HG02938 (cell line): ENCODE data around the gene SHBG.
"Not testable (repeated sequence)": the region's sequence is repeated elsewhere in the genome, so short reads cannot be mapped to it uniquely, and the experiment has no call there.

Experiments used
- ATAC-seq: cut with Tn5 transposase; IDR thresholded peaks from one replicate; pipeline ENCODE4 v1.9.1; 2021; ENCODE audit warnings: mild to moderate bottlenecking, moderate library complexity; ENCODE audit not compliant: unreplicated experiment

SHBG gene

DNA sequence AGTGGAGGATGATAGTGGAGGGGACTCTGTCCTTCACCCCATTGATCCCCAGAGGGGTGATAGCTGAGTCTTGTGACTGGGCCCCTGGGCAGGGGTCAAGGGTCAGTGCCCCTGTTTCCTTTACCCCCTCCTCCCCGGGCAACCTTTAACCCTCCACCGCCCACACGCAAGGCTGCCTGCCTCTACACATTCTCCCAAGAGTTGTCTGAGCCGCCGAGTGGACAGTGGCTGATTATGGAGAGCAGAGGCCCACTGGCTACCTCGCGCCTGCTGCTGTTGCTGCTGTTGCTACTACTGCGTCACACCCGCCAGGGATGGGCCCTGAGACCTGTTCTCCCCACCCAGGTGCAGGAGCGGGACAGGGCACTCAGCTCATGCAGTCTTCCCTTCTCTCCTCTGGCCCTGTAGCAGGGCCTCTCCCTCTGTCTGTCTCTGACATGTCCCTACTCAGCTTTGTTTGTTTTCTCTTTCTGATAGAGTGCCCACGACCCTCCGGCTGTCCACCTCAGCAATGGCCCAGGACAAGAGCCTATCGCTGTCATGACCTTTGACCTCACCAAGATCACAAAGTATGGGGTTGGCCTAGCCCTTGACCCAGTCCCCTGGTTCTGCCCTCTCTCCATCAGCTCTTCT, at the start of gene SHBG:
SHBG (plus strand) TSS at position 197 of the 633 bp plus-strand sequence; CDS start at position 235, 38 bp downstream.
- no peak for ATAC-seq

DNA sequence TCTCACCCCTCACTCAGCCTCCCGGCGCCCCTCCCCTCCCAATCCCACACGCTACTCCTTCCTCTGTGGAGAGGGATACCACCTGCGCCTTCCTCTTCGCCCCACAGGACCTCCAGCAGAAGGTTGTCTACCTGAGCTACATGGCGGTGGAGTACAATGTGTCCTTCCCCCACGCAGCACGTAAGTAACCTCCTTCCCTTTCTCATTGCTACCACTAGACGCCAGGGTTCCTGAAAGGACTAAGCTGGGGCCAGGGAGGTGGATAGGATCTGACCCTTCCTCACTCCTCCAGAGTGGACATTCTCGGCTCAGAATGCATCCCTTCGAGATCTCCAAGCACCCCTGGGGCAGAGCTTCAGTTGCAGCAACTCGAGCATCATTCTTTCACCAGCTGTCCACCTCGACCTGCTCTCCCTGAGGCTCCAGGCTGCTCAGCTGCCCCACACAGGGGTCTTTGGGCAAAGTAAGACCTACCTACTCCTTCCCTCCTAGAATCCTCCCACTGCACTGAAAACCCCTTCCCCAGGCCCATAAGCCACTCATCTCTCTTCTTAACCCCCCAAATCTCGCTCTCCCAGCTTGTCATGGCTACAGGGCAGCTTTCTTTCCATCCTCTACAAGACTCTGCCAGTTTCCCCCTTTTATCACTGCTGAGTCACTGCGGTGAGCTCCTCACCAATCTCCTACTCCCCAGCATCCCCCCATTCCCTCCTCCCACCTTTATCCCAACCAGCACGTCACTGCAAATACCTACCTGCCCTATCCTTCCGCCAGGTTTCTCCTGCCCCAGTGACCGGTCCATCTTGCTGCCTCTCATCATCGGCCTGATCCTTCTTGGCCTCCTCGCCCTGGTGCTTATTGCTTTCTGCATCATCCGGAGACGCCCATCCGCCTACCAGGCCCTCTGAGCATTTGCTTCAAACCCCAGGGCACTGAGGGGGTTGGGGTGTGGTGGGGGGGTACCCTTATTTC, 49.0 kb upstream of the SHBG start:
- ATAC-seq: no peak

GRCh38 chr17:7582396-7583252, 47.3 kb upstream of the SHBG start:
- no peak for ATAC-seq

GRCh38 chr17:7583253-7584109, 46.5 kb upstream of the SHBG start, which contains the start of gene MPDU1:
Gene MPDU1 (plus strand): TSS chr17:7583852. CDS start chr17:7583863, 11 bp downstream.
- peak; percentile 58 for ATAC-seq

- ATAC-seq: no peak
Observed at GRCh38 chr17:7586673-7587419, 43.1 kb upstream of the SHBG start.

- ATAC-seq: no peak
Observed at GRCh38 chr17:7587420-7588151, 42.3 kb upstream of the SHBG start.

DNA sequence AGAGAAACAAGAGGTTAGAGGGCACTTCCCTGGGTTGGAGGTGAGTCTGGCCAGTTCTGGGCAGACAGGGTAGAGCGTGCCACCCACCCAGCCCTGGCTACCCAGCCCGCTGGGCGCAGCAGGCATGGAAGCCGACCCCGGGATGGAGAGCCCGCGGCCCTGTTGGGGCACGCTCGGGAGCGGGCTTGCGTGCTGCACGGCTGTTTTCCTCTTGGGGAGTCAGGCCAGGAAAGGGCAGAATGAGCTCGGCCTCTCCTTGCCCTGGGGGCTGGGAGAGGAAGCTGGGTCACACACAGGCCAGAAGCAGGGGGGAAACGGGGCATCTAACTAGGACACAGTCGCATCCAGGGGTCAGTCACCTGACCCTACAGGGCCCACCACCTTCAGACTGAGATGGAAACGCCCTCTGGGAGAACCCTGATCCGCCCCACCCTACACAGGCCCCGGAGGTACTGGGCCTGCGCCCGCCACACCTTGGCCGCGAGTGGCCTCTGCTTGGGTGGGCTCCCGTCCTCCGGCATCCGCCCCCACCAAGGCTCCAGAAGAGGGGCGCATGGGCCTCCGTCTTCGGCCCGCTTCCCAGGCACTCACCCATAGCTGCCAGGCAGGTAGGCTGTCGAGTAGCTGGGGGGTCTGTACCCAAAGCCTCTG, 41.3 kb upstream of the SHBG start:
- no peak for ATAC-seq

GRCh38 chr17:7589204-7589868, 40.6 kb upstream of the SHBG start:
- ATAC-seq: no peak

GRCh38 chr17:7589891-7590691, 39.8 kb upstream of the SHBG start, which contains the start of gene SOX15:
Gene SOX15 (minus strand): TSS chr17:7590094. CDS start chr17:7589676, 418 bp downstream.
- ATAC-seq: no peak

GRCh38 chr17:7590743-7591142, 39.2 kb upstream of the SHBG start:
- ATAC-seq: no peak

- no peak for ATAC-seq
Observed at GRCh38 chr17:7591596-7591995, 38.3 kb upstream of the SHBG start.

DNA sequence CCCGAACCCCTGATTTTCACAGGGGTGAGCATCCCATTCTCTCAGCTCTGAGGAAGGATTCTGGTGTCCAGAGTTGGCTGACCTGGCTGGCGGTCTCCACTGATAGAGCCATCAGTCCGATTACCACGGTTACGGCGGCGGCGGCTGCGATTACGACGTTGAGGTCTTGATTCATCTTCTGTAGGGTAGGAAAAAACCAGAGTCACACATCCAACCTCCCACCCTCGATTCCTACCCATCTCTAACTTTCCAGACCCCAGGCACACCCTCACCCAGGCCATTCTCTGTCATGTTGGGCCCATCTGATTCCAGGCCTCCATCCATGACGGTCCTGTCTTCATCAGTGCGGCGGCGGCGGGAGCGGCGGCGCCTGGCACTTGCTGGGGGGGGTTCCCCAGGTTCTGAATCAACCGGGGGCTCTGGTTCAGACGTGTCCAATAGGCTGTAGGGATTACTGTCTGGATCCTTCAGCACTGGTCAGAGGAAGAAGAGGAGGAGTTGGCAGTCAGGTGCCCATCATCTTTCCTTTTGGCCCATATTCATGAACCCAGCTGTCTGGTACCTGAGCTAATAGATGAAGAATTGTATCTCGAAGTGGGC, 37.4 kb upstream of the SHBG start:
- ATAC-seq: no peak

DNA sequence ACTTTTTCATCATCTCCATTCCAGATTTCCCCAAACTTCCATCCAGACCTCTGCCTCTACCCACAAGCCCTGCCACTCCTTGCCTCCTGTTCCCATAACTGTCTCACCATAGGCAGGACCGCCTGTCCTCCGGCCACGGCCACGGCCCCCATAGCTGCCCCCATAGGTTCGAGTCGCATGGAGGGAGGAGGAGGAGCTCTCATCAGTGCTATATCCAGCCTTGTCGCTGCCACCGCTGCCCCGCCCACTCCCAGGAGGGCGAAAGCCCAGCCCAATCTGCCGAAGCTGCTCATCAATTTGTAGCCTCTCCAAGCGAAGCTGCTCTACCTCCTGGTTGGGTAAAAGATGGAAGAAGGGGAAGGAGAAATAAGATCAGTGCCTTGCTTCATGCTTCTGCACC, 36.6 kb upstream of the SHBG start:
- ATAC-seq: no peak

DNA sequence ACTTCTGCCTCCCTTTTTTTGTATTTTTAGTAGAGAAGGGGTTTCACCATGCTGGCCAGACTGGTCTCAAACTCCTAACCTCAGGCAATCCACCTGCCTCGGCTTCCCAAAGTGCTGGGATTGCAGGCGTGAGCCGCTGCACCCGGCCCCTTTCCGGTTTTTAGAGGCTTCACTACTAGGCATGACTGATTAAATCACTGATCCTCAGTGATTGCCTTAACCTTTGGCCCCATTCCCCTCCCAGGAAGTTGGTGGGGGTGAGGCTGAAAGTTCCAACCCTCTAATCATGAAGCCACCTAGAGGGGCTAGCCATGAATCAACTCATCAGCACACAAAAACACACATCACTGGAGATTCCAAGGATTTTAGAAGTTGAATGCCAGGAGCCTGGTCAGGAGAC, 32.4 kb upstream of the SHBG start:
- ATAC-seq: not testable (repeated sequence)

DNA sequence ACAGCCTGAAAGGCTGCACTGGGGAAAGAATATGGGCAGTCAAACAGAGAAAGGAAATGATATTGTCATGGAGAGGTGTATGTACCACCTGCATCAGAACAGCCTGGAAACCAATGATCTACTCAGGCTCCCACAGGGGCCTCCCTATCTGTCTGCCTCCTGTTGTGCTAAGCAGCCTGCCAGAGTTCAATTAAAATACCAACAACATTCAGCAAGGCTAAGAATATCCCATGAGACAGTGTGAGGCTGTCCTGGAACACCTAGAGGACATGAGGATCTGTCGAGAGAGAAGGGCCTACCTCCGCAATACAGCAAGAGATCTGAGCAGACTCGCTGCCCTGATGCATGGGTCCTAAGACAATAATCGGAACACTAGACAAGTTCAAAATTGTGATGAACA, 23.7 kb upstream of the SHBG start:
- no peak for ATAC-seq

GRCh38 chr17:7610641-7611040, 19.3 kb upstream of the SHBG start:
- ATAC-seq: no peak
